ENCODE data around the gene ZSCAN10.

Gene ZSCAN10

DNA sequence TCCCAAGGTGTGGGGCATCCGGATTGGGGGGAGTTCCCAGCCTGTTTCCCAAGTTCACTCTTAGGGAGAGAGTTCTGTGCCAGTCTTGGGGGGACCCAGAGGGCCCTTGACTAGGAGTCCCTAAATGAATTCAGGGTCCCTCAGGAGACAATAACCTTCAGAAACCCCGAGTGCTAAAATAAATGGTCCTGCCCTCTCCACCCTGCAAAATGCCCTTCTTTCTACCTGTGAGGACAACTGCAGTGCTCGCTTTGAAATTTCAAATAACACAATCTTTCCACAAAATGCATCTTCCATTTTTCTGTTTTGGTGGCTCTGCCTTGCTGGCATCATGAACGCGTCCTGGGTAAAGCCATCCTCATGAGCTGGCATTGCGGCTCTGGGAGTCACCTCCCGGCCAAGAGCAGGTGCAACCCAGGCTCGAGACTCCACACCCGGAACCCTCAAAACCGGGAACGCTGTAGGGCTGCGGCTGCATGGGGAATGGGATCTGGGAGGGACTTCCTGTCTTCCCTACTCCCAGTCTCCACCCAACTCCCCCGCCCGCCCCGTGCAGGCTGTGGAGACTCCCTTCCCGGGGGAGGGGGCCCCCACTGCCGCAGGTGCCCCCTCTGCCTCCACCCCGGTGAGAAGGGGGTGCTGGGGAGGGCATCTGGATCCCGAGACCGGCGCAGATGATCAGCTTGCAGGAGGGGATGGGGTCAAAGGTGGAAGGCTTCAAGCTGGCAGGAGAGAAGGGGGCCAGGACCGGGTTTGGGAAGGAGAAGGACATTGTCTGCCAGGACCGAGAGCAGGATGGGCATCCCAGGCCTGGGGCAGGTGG is 13.2 kb upstream of the ZSCAN10 start, which contains the start of gene ZNF205:
TSS of gene ZNF205 (plus strand) at position 529 of the 823 bp plus-strand sequence. CDS start 845 bp downstream, outside the sequence.
- DNase-seq (ENCODE audit: low read depth in 2 of 2) = no peak

- peak; percentile 84 to 89 for DNase-seq (ENCODE audit: low read depth in 2 of 2)
These were observed 7.3 kb upstream of the ZSCAN10 start for GRCh38 chr16:3106205-3106928.

DNA sequence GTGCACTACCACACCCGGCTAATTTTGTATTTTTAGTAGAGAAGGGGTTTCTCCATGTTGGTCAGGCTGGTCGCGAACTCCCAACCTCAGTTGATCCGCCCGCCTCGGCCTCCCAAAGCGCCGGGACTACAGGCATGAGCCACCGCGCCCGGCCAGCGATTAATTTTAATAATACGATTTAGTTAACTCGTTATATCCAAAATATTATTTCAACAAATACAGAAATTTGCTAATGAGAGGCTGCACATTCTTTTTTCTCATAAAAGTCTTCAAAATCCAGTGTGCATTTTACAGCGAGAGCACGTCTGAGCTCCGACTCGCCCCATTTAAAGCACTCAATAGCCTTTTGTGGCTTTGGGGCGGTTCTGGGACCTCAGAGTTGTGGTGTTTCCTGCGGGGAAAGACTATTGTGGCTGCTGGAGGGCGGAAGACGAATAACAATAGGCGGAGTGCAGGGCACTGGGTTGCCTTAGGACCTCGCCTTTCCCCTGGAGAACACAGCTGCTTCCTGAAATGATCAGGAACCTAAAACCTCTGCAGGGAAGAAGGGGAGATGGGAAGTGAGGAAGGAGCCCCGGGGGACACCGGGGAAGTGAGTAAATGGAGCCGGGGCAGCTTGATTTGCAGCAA is 2.9 kb upstream of the ZSCAN10 start:
- DNase-seq (ENCODE audit: low read depth in 2 of 2) = no peak

- DNase-seq (ENCODE audit: low read depth in 2 of 2) = peak in 1 of 2 donors; percentile 21
These were observed 2.1 kb upstream of the ZSCAN10 start for GRCh38 chr16:3101018-3101840.

DNA sequence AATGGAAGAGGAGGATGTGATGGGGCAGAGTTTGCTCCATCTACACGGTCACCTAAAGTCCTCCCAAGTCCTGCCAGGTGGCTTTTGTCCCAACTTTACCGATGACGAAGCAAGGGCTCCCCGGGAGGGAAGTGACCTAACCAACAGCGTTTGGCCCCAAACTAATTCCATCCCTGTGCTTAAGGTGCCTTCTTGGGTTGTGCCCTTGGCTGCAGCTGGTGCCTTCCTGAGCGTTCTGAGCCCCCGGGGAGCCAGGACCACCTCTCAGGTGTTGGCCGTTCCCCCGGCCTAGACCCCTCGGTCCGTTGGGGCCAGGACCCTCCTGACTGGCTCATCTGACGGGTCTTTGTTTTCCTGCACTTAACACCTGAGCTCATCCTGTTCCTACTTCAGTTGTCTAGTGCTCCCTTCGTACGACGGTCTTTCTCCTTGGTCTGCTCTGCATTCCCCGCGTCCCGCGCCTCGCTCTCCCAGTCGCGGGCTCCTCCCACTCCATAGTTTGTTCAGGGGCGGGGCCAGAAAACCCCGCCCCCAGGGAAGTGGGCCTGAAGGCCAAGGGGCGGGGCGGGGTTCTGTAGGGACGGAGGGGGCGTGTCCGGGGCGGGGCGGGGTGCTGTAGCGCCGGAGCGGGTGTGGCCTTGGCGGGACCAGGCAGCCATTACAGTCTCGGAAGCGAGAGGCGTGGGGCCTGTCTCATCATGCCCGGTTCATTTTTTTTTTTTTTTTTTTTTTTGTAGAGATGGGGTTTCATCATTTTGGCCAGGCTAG is 822 bp upstream of the ZSCAN10 start:
- DNase-seq (ENCODE audit: low read depth in 2 of 2) = peak; percentile 90 to 97

DNA sequence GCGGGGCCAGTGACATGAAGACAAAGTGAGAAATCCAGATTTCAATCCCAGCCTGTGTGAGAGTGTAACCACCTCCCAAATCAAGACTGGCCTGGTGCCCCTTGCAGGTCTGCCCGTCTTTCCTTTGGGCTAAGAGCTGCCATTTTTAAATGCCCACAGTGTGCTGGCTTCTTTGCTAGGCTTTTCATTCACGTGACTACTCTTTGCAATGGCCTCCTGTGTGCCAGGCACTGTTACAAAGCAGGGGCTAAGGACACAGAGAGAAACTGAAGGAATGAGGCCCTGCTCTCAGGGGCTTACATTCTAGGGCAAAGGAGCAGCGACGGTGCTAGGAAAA is 269 bp upstream of the ZSCAN10 start:
- DNase-seq (ENCODE audit: low read depth in 2 of 2) = no peak

GRCh38 chr16:3097266-3097665 is 1.8 kb downstream of the ZSCAN10 start:
- no peak for DNase-seq (ENCODE audit: low read depth in 2 of 2)

- no peak for DNase-seq (ENCODE audit: low read depth in 2 of 2)
These were observed 2.7 kb downstream of the ZSCAN10 start for GRCh38 chr16:3096362-3096761.

DNA sequence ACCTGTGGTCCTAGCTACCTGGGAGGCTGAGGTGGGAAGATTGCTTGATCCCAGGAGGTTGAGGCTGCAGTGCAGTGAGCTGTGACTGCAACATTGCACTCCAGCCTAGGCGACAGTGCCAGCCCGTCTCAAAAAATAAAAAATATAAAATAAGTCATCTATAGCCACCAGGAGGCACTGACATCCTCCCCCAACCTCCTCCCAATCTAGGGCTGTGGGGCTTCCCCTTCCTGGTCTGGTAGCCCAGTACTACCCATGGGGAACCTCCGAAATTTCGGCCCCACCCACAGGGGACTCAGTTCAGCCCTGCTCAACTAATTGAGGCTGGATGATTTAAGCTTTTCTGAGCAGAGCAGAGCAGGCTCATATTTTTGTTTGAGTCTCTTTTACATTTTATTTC is 3.2 kb downstream of the ZSCAN10 start:
- no peak for DNase-seq (ENCODE audit: low read depth in 2 of 2)

- DNase-seq (ENCODE audit: low read depth in 2 of 2) = peak in 1 of 2 donors; percentile 37
These were observed 4.6 kb downstream of the ZSCAN10 start for GRCh38 chr16:3094289-3095027.

DNA sequence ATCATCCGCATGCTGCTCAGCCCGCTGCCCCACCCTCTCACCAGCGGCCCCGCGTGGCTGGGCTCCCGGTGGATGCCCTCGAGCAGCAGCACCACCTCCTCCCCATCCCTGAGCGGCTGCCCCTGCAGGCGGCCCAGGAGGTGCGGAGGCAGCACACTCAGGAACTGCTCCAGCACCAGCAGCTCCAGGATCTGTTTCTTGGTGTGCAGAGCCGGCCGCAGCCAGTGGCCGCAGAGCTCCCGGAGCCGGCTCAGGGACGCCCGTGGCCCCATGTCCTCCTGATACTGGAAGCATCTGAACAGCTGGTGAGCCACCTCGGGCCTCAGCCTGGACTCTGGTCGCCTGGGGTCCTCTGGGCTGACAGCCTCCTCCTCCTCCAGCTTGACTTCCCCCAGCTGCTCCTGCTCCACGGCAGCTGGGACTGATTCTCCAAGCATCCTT is 6.6 kb downstream of the ZSCAN10 start:
- no peak for DNase-seq (ENCODE audit: low read depth in 2 of 2)

- DNase-seq (ENCODE audit: low read depth in 2 of 2) = no peak
These were observed 7.5 kb downstream of the ZSCAN10 start for GRCh38 chr16:3091551-3091950.

DNA sequence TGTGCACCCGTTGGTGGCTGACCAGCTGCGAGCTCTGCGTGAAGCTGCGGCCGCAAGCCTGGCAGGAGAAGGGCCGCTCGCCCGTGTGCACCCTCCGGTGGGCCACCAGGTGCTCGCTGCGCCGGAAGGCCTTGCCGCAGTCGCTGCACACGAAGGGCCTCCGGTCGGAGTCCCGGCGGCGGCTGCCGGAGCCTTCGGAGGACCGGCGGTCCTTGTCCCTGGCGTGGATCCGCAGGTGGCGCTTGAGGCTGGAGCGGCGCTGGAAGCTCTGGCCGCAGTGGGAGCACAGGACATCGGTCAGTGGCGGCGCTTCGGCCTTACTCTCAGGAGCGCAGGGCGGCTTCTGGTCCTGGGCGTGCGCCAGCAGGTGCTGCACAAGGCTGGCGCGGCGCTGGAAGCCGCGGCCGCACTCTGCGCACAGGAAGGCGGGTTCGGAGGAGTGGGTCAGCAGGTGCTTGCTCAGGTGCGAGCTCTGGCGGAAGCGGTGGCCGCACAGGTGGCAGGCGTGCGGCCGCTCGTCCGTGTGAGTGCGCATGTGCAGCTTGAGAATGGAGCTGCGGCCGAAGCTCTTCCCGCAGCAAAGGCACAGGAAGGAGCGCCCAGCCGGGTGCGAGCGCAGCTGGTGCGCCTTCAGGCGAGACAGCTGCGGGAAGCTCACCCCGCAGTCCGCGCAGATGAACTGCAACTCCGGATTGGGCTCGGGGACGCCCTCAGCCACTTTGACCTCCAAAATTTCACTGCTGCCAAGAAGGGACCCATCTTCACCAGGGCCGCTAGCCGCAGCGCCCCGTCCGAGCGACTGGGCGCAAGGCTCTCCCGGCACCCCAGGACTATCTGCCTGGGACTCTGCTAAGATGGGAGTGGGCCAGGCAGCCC is 9.1 kb downstream of the ZSCAN10 start:
- no peak for DNase-seq (ENCODE audit: low read depth in 2 of 2)

DNA sequence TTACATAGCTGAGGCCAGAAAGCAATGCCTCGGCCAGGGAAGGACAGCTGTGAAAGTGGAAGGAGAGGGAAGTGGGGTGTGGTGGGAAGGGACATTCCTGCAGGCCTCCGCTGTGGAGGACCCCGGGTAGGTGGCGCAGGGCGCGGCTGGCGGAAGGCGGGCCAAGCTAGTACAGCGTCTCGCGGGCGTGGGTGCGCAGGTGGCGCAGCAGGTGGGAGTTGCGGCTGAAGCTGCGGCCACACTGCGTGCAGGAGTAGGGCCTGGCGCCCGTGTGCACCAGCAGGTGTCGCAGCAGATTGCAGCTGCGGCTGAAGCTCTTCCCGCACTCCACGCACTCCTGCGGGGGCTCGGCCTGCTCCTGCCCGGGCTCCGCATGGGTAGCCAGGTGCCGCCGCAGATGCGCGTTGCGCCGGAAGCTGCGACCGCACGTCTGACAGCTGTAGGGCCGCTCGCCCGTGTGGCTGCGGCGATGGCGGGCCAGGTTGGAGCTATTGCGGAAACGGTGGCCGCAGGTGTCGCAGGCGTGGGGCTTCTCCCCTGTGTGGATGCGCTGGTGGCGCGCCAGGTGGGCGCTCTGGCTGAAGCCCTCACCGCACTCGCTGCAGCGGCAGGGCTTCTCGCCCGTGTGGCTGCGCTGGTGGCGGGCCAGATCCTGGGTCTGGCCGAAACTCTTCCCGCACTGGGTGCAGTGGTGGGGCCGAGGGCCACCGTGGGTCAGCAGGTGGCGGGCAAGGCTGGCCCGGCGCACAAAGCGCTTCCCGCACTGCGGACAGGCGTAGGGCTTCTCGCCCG is 10.0 kb downstream of the ZSCAN10 start:
- no peak for DNase-seq (ENCODE audit: low read depth in 2 of 2)

GRCh38 chr16:3088450-3088849 is 10.6 kb downstream of the ZSCAN10 start:
- DNase-seq (ENCODE audit: low read depth in 2 of 2) = no peak

- no peak for DNase-seq (ENCODE audit: low read depth in 2 of 2)
These were observed 11.6 kb downstream of the ZSCAN10 start for GRCh38 chr16:3087243-3088235.

GRCh38 chr16:3086596-3087242 is 12.4 kb downstream of the ZSCAN10 start:
- DNase-seq (ENCODE audit: low read depth in 2 of 2) = no peak

All from activated CD4-positive, alpha-beta T cell treated with anti-CD3 and anti-CD28 coated beads for 24 hours (primary cell).